Measurements from ENCODE around the gene MAGI1.

DNA sequence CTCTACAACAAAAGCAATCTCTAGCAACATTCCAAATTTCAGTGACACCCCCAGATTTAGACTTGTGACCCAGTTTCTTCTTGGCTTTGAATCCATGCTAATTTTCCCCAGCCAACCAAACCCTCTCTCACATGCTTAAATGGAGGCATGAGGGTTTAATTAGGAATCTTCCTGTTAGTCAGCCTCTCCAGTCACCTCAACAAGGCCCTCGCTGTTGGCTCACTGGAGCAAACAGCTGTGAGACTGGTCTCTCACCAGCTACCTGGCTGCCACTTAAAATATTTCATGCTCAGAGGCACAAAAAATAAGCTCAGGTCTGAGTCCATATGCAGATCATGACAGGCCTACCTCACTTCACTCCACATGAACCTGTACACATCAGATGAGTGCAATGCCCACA, 720.5 kb downstream of the MAGI1 start:
- TF ChIP-seq, protein P1, sequence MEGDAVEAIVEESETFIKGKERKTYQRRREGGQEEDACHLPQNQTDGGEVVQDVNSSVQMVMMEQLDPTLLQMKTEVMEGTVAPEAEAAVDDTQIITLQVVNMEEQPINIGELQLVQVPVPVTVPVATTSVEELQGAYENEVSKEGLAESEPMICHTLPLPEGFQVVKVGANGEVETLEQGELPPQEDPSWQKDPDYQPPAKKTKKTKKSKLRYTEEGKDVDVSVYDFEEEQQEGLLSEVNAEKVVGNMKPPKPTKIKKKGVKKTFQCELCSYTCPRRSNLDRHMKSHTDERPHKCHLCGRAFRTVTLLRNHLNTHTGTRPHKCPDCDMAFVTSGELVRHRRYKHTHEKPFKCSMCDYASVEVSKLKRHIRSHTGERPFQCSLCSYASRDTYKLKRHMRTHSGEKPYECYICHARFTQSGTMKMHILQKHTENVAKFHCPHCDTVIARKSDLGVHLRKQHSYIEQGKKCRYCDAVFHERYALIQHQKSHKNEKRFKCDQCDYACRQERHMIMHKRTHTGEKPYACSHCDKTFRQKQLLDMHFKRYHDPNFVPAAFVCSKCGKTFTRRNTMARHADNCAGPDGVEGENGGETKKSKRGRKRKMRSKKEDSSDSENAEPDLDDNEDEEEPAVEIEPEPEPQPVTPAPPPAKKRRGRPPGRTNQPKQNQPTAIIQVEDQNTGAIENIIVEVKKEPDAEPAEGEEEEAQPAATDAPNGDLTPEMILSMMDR (IDR thresholded peaks at IDR 0.05), result no peak
- TF ChIP-seq POLR2A (IDR thresholded peaks at IDR 0.05), result no peak

Data from lower leg skin (tissue), 3 donors.